ENCODE results near the gene PLEKHJ1.

DNA sequence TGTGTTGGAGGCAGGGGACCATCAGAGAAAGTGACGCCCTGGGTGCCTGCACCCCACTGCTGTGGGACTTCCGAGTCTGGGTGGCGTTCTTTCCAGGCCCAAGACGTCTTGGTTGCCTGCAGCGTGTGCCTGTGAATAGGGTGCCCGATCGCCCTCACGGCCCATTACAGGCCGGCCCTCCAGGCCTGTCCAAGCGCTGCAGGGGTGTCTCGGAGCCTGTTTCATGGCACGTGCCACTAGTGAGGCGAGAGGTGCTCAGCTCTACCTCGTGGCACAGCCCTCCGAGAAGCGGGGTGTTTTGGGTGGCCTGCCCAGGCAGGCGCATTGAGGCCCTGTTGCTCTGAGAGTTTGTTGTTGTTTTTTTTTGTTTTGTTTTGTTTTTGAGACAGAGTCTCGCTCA is 42.3 kb downstream of the PLEKHJ1 start:
- no peak for TF ChIP-seq POLR2A (IDR thresholded peaks at IDR 0.05)
- TF ChIP-seq, protein P1, sequence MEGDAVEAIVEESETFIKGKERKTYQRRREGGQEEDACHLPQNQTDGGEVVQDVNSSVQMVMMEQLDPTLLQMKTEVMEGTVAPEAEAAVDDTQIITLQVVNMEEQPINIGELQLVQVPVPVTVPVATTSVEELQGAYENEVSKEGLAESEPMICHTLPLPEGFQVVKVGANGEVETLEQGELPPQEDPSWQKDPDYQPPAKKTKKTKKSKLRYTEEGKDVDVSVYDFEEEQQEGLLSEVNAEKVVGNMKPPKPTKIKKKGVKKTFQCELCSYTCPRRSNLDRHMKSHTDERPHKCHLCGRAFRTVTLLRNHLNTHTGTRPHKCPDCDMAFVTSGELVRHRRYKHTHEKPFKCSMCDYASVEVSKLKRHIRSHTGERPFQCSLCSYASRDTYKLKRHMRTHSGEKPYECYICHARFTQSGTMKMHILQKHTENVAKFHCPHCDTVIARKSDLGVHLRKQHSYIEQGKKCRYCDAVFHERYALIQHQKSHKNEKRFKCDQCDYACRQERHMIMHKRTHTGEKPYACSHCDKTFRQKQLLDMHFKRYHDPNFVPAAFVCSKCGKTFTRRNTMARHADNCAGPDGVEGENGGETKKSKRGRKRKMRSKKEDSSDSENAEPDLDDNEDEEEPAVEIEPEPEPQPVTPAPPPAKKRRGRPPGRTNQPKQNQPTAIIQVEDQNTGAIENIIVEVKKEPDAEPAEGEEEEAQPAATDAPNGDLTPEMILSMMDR (IDR thresholded peaks at IDR 0.05): no peak

Measured in right lobe of liver (tissue), 4 donors.